Measurements from ENCODE around the gene SAP30L.

SAP30L gene

DNA sequence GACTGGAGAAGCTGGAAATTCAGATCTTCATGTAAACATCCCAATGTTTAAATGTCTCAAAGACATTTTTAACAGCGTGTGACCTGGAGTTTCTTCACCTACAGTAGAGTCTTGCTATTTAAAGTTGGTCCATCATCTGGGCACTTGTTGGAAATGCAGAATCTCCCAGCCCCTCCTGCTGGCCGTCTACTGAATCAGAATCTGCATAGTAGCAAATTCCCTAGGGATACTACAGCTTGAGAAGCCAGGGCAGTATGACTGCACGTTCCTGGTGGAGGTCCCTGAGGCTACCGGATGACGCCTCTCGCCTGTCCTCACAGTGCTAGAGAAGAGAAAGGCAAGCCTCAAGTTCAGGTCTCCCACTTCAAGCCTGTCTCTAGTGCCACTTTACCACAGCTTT lies 15.7 kb downstream of the SAP30L start:
- Histone ChIP-seq H3K36me3 (peaks cover 22 to 40% (median 28%) of the 10 kb centered on the region in 11 experiments), H3K27me3 (no peaks in the 10 kb centered on the region), H3K4me3 (no peak overlapping the region), H3K4me2 (peak overlapping the region in 2 of 11 experiments; percentile 21 to 29; a peak in 1 of 22 replicates), H4K20me1 (peaks cover 0 to 19% (median 11%) of the 10 kb centered on the region in 11 experiments; a peak in 6 of 22 replicates), H3K9me3 (replicated peaks in 1 of 11) (no peaks in the 10 kb centered on the region), H3K27ac (no peak overlapping the region), H3K4me1 (peaks cover 0 to 22% (median 7%) of the 10 kb centered on the region in 10 experiments; a peak in 8 of 20 replicates), H3K9ac (no peak overlapping the region)
- TF ChIP-seq Cebpa-rat (IDR thresholded peaks at IDR 0.05) = no peak

DNA sequence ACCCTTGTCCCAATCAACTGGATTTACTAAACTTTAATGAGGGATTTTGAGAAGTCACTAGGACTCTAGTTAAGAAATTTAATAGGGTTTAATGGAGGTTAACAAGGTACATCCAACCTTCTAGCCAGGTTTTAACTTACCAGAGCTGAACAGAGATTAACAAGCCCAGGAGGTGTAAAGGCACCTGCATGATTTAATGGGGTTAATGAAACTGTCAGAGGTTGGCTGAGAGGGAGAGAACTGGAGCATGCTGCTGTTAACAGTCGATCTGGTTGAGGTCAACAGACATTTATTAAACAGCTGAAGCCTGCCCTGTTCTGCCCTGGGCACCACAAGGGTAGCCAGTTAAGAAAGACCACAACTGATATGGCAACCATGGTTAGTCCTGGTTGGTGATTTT lies 18.6 kb downstream of the SAP30L start:
- Histone ChIP-seq H3K27ac (no peak overlapping the region), H3K9ac (no peak overlapping the region), H3K9me3 (replicated peaks in 1 of 11) (no peaks in the 10 kb centered on the region), H3K36me3 (peaks cover 0 to 11% (median 0%) of the 10 kb centered on the region in 11 experiments; a peak in 5 of 22 replicates), H3K4me2 (no peak overlapping the region), H3K4me3 (no peak overlapping the region), H3K27me3 (peaks cover 0 to 9% (median 4%) of the 10 kb centered on the region in 11 experiments; a peak in 9 of 22 replicates), H3K4me1 (peaks cover 0 to 22% (median 7%) of the 10 kb centered on the region in 10 experiments; a peak in 10 of 20 replicates), H4K20me1 (peaks cover 0 to 19% (median 12%) of the 10 kb centered on the region in 11 experiments; a peak in 6 of 22 replicates)
- no peak for TF ChIP-seq Cebpa-rat (IDR thresholded peaks at IDR 0.05)

DNA sequence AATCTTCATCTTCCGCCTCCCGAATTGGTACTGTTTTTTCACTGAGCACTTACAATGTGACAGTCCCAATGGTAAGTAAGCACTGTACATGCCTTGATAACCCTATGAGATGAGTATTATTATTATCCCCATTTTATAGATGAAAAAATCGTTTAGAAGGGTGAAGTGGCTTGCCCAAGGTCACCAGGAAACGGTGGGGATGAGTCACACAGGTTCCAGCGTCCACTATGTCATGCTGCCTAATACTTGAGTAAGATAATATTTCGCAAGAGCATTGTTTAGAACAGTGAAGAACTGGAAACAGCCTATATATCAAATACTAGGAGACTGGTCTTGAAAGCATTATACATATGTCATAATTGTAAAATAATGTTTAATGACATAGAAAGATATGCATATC lies 19.4 kb downstream of the SAP30L start:
- TF ChIP-seq Cebpa-rat (IDR thresholded peaks at IDR 0.05) = peak in 3 of 11 experiments; percentile 38 to 61 (median 55); a peak in 2 of 22 replicates
- Histone ChIP-seq H3K4me1 (peaks cover 0 to 22% (median 7%) of the 10 kb centered on the region in 10 experiments; a peak in 10 of 20 replicates), H3K4me2 (peak overlapping the region in 1 of 11 experiments; percentile 16; a peak in 1 of 22 replicates), H4K20me1 (peaks cover 0 to 18% (median 11%) of the 10 kb centered on the region in 11 experiments; a peak in 7 of 22 replicates), H3K9me3 (replicated peaks in 1 of 11) (no peaks in the 10 kb centered on the region), H3K9ac (no peak overlapping the region), H3K27me3 (peaks cover 3 to 14% (median 9%) of the 10 kb centered on the region in 11 experiments), H3K36me3 (peaks cover 0 to 4% (median 0%) of the 10 kb centered on the region in 11 experiments; a peak in 3 of 22 replicates), H3K4me3 (no peak overlapping the region), H3K27ac (no peak overlapping the region)

DNA sequence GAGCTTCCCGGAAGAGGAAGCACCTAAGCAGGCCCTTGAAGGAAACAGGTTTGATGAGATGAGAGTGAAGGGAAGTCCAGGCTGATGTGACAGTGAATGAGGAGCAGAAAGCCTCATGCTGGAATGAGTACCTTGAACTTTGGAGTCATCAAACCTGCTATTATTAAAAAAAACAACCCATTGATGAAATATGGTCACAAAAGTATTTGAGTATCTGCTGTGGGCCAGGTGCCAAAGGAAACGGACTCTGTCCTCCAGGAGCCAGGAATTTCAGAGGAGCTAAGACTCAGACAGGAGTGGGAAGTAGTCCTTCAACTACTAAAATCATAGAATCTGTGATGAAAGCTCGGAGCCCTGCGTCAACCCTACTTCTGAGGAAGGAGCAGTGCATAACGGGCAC lies 20.4 kb downstream of the SAP30L start:
- Histone ChIP-seq H4K20me1 (peaks cover 0 to 9% (median 2%) of the 10 kb centered on the region in 11 experiments; a peak in 7 of 22 replicates), H3K4me3 (no peak overlapping the region), H3K27ac (no peak overlapping the region), H3K4me2 (no peak overlapping the region), H3K36me3 (no peaks in the 10 kb centered on the region), H3K9ac (no peak overlapping the region), H3K27me3 (peaks cover 13 to 24% (median 18%) of the 10 kb centered on the region in 11 experiments), H3K9me3 (replicated peaks in 1 of 11) (no peaks in the 10 kb centered on the region), H3K4me1 (peaks cover 0 to 13% (median 4%) of the 10 kb centered on the region in 10 experiments; a peak in 9 of 20 replicates)
- no peak for TF ChIP-seq Cebpa-rat (IDR thresholded peaks at IDR 0.05)

DNA sequence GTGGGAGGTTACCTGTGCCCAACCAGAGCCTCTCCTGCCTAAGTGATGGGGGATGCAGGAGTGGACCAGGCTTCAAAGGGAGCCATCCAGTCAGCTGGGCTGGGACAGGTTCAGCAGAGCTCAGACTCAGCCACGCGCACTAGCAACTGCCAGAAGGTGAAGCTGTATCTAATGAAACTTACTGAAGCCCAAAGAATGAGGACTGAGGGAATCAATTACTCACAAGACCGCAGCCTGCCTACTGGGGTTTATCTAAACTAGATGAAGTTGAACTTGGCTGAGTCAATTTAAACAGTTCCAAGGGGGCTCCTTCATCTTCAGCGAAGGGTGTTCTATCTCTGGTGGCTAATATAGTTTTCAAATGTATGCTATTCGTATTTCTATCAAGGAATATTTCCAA lies 20.9 kb downstream of the SAP30L start:
- H3K36me3 ChIP-seq = no peaks in the 10 kb centered on the region
- H3K4me3 ChIP-seq = no peak overlapping the region
- peaks cover 18 to 30% (median 24%) of the 10 kb centered on the region in 11 experiments for H3K27me3 ChIP-seq
- no peaks in the 10 kb centered on the region for H3K9me3 ChIP-seq (replicated peaks in 1 of 11)
- no peak overlapping the region for H3K9ac ChIP-seq
- peaks cover 0 to 4% (median 0%) of the 10 kb centered on the region in 11 experiments; a peak in 3 of 22 replicates for H4K20me1 ChIP-seq
- H3K27ac ChIP-seq = no peak overlapping the region
- no peak for TF ChIP-seq Cebpa-rat (IDR thresholded peaks at IDR 0.05)
- H3K4me2 ChIP-seq = no peak overlapping the region
- H3K4me1 ChIP-seq = peaks cover 0 to 11% (median 0%) of the 10 kb centered on the region in 10 experiments; a peak in 4 of 20 replicates

DNA sequence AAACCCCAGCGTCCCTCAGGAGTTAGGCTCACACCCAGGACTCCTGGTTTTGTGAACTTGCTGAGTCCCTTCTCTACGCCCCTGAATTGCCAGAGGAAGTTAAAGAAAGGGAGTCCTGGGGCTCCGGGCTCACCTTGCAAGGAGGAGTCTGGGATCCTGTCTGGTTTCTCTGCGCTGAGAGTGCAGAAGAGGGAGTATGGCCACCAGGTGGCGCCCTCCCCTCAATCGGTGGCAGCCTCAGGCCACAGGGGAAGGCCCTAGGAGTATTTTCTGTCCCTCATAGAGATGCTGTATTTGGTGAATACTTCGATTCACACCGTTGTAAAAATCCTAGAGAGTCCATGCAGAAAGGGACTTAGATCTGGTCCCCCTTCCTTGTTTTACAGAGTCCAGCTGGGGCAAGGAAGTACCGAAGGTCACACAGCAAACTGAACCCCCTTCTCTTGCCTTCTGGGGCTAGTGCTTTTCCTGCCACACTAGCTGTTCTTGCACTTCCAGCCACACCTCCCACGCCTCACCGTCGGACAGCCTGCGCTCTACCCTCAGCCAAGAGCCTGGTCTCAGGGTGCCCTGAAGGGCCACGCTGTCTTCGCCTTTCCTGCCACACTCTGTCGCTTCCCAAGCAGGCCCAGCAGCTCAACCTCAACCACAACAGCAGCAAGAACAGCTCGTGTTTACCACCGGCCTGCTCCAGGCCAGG lies 22.0 kb downstream of the SAP30L start:
- H3K36me3 ChIP-seq = no peaks in the 10 kb centered on the region
- no peaks in the 10 kb centered on the region for H3K9me3 ChIP-seq (replicated peaks in 1 of 11)
- no peak overlapping the region for H3K27ac ChIP-seq
- no peak overlapping the region for H3K4me3 ChIP-seq
- H3K27me3 ChIP-seq = peaks cover 29 to 41% (median 35%) of the 10 kb centered on the region in 11 experiments
- peak overlapping the region in 2 of 11 experiments; percentile 1 to 19; a peak in 1 of 22 replicates for H3K4me2 ChIP-seq
- no peak for TF ChIP-seq Cebpa-rat (IDR thresholded peaks at IDR 0.05)
- H3K4me1 ChIP-seq = peaks cover 0 to 11% (median 0%) of the 10 kb centered on the region in 10 experiments; a peak in 4 of 20 replicates
- H4K20me1 ChIP-seq = peaks cover 0 to 6% (median 3%) of the 10 kb centered on the region in 11 experiments; a peak in 10 of 22 replicates
- H3K9ac ChIP-seq = no peak overlapping the region

DNA sequence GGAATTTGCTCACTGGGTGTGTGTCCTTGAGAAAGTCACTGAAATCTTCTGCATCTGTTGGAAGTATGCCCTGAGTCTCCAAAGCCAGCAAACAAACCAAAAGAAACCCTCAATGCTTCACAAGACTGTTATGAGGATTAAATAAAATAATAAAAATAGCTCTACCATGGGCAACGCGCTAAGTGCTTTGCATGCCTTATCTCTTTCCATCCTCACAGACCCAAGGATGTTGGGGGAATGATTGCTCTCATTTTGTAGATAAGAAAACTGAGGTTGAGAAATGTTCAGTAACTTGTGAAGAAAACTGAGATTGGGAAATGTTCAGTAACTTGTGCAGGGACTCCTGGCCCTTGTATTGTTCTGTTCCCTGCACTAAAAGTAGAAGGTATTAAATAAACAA lies 24.3 kb downstream of the SAP30L start:
- H3K27me3 ChIP-seq = peaks cover 53 to 64% (median 58%) of the 10 kb centered on the region in 11 experiments
- TF ChIP-seq Cebpa-rat (IDR thresholded peaks at IDR 0.05) = no peak
- H3K9me3 ChIP-seq (replicated peaks in 1 of 11) = peaks cover 0 to 4% (median 0%) of the 10 kb centered on the region in 11 experiments; a peak in 1 of 22 replicates
- peaks cover 0 to 27% (median 21%) of the 10 kb centered on the region in 11 experiments; a peak in 14 of 22 replicates for H4K20me1 ChIP-seq
- H3K4me2 ChIP-seq = no peak overlapping the region
- H3K36me3 ChIP-seq = no peaks in the 10 kb centered on the region
- peaks cover 0 to 7% (median 2%) of the 10 kb centered on the region in 10 experiments; a peak in 5 of 20 replicates for H3K4me1 ChIP-seq
- no peak overlapping the region for H3K27ac ChIP-seq
- no peak overlapping the region for H3K9ac ChIP-seq
- no peak overlapping the region for H3K4me3 ChIP-seq

DNA sequence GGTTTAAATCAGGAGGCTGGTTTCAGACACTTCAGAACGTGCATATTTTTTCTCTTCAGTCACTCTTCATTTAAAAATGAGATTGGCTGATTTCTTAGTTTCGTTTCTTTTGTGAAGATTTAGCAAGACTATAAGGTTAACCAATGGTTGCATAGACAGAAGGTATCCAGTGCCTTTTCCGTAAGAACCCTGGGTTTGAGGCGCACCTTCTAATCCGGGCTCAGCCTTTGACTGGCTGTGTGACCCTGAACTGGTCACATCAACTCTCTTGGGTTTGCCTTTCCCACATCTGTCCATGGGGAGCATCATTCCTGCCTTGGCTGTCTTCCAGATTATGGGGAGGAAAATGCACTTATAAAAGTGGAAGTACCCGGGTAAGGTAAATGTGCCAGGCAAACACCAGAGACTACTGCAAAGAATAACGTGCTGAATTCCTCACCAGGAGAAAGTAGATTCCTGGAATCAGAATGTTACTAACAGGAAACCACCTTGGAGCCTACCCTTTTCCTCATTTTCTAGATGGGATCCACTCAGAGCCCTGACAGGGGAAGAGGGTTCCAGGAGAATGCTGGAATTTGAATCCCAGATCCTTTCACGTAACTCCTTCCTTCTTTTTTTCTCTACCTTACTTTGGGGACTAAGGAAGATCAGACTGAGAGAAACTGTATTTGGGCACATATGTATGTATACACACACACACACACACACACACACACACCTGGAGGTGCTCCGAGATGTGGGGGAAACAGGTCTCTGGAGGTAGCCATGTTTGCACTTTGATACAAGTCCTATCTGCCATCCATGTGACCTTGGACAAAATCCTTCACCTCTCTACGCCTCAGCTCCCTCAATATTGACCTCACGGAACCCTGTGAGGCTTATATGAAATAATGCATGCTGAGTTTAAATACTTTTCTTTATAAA lies 25.4 kb downstream of the SAP30L start:
- peaks cover 0 to 35% (median 28%) of the 10 kb centered on the region in 11 experiments; a peak in 15 of 22 replicates for H4K20me1 ChIP-seq
- no peaks in the 10 kb centered on the region for H3K36me3 ChIP-seq
- H3K4me3 ChIP-seq = no peak overlapping the region
- TF ChIP-seq Cebpa-rat (IDR thresholded peaks at IDR 0.05) = no peak
- peaks cover 63 to 75% (median 69%) of the 10 kb centered on the region in 11 experiments for H3K27me3 ChIP-seq
- no peak overlapping the region for H3K27ac ChIP-seq
- H3K4me2 ChIP-seq = no peak overlapping the region
- H3K9ac ChIP-seq = no peak overlapping the region
- H3K9me3 ChIP-seq (replicated peaks in 1 of 11) = peaks cover 0 to 15% (median 9%) of the 10 kb centered on the region in 11 experiments; a peak in 14 of 22 replicates
- peaks cover 0 to 6% (median under 1%) of the 10 kb centered on the region in 10 experiments; a peak in 4 of 20 replicates for H3K4me1 ChIP-seq
